IPS DF 6.9 (cell line): ENCODE measurements around the gene SGCG.

Experiments used
- DNase-seq: peaks from one replicate; pipeline ENCODE4 v3.0.0-alpha.2; 2013; ENCODE audit warnings: low read depth, low spot score
- H3K27ac ChIP-seq: one replicate; pipeline ENCODE4 v1.5.1; 2013; ENCODE audit warnings: low read length, control low read depth
- H3K27me3 ChIP-seq: 2 replicates; pipeline ENCODE4 v1.6.1; 2013; ENCODE audit warnings: mild to moderate bottlenecking, low read length; ENCODE audit not compliant: control insufficient read depth, insufficient read depth
- H3K36me3 ChIP-seq: 2 replicates; pipeline ENCODE4 v1.6.1; 2013; ENCODE audit warnings: low read length; ENCODE audit not compliant: control insufficient read depth, insufficient read depth
- H3K4me1 ChIP-seq: 2 replicates; pipeline ENCODE4 v1.6.1; 2013; ENCODE audit warnings: low read length; ENCODE audit not compliant: control insufficient read depth, insufficient read depth
- H3K4me3 ChIP-seq: 2 replicates; pipeline ENCODE4 v1.5.1; 2013; ENCODE audit warnings: mild to moderate bottlenecking, low read length
- H3K9me3 ChIP-seq: 2 replicates; pipeline ENCODE4 v1.6.1; 2013; ENCODE audit warnings: low read length, inconsistent platforms; ENCODE audit not compliant: control insufficient read depth, insufficient read depth
- WGBS: extraction: QIAGEN DNeasy Blood & Tissue Kit; methylation state at CpG from one replicate; pipeline ENCODE4 v1.1.7; 2013; ENCODE audit warnings: mixed read lengths, missing lambda C conversion rate; ENCODE audit not compliant: insufficient read length, insufficient coverage; 5-methylcytosine and 5-hydroxymethylcytosine counted together

SGCG gene

DNA sequence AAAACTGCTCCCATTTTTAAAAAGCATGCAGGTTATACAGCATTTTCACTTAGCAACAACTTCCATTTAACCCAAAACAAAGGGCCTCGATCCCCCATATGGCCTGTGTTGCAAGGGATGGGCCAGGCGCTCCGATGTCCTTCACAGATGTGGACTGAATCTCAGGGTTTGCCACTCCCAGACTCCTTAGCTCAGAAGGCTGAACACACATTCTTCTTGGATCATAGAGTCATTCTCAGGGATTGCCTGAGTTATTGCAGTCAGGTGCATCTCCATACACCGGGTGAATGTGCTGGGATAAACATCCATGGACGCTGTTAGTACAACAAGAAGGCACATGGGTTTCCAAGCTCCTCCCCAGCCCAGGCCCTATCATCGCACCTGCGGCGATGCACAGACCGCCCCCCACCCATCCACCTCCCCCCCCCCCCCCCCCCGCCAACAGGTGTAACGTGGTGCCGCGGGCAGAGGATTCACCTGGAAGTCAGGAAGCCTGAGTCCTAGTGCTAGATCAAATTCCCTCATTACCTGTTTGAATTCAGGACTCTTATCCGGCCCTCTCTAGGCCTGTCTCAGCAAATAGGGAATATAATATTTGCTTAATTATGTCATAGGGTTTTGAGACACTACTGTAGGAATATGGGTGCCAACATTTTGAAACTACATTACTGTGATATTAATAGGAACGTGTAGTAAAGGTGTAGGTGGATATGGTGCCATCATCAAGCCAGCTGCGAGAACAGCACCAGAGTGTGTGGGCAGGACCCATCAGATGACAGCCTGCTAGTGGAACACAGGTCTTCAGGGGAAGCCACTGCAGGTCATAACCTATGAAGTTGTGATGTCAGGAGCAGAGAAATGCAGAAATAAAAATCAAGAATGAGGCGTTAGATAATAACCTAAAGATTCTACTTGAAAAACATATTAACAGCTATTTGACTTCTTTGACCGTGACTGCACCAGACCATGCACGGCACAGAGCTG lies 141.9 kb downstream of the SGCG start:
- H3K27me3 ChIP-seq = no peaks in the 10 kb centered on the region
- H3K9me3 ChIP-seq = no peaks in the 10 kb centered on the region
- no peak for DNase-seq
- no CpG with 5 or more reads among the region's 19 CpGs for WGBS
- H3K36me3 ChIP-seq = no peaks in the 10 kb centered on the region
- no peak overlapping the region for H3K4me3 ChIP-seq
- peaks cover 1% of the 10 kb centered on the region; the same call in 1 of the 2 replicates for H3K4me1 ChIP-seq
- H3K27ac ChIP-seq = no peak overlapping the region

DNA sequence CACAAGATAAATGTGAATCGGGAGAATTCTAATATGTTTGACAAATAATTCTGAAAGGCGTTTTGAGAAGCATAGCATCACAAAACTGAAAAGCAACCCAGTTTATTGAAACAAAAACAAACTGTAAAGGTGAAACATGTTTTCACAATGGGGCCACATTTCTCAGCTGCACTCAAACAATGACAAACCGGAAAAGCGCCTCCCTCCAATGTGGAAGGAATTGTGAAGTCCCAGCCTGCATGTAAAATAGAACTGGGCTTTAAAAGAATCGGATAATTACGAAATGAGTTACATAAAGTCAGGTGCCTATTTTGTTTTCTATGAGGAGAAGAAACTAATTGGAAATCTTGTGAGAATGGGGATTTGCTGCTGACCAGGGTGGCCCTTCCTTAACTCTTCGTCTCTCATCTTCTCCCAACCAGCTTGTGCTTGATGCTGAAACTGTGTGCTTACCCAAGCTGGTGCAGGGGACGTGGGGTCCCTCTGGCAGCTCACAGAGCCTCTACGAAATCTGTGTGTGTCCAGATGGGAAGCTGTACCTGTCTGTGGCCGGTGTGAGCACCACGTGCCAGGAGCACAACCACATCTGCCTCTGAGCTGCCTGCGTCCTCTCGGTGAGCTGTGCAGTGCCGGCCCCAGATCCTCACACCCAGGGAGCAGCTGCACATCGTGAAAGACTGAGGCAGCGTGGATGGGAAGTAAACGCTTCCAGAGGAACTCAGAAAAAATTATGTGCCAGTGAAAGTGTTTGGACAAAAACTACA lies 143.3 kb downstream of the SGCG start:
- DNase-seq = no peak
- no peaks in the 10 kb centered on the region for H3K36me3 ChIP-seq
- no peaks in the 10 kb centered on the region for H3K27me3 ChIP-seq
- no CpG with 5 or more reads among the region's 17 CpGs for WGBS
- no peak overlapping the region for H3K27ac ChIP-seq
- no peaks in the 10 kb centered on the region for H3K9me3 ChIP-seq
- H3K4me3 ChIP-seq = no peak overlapping the region
- peaks cover 1% of the 10 kb centered on the region; the same call in 1 of the 2 replicates for H3K4me1 ChIP-seq

DNA sequence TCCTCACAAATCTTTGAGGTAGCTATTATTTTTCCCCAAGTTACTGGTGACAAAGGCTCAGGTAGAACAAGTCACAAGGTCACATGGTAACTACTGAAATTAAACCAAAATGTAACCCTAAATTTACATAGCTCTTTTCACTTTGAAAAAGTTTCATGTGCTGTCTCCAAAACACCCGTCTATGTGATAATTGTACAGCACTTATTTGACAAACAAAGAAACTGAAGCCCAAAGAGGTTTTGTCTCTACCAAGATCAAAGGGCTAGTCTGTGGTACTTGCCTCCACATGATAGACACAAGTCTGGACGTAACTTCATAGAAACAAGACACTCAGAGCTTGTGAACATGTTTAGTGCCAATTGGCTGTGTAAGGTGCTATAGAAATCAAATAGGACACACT lies 144.4 kb downstream of the SGCG start:
- Histone ChIP-seq H3K27me3 (no peaks in the 10 kb centered on the region), H3K9me3 (no peaks in the 10 kb centered on the region), H3K4me1 (peaks cover 1% of the 10 kb centered on the region; the same call in 1 of the 2 replicates), H3K27ac (no peak overlapping the region), H3K4me3 (no peak overlapping the region), H3K36me3 (no peaks in the 10 kb centered on the region)
- DNase-seq = no peak
- no CpG with 5 or more reads among the region's 2 CpGs for WGBS

DNA sequence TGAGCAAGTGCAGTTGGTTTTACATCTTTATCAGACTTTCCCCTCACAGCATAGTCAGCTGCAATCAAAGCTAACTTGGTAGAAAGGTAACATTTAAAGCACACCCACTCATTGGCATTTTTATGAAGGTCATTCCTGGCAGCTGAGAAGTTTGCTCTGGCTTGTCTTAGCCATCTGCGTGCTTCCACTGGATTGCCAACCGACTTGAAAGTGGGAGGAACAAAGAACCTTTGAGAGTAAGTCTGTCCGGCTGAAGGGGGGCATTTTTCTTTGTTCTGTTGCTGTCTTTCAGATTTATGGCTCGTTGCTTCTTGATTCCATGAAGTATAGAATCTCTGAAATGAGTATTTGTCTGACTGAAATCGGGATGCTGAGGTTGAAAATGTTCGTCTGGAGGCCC lies 149.6 kb downstream of the SGCG start:
- Histone ChIP-seq H3K36me3 (no peaks in the 10 kb centered on the region), H3K4me1 (no peaks in the 10 kb centered on the region), H3K4me3 (no peak overlapping the region), H3K27me3 (no peaks in the 10 kb centered on the region), H3K27ac (no peak overlapping the region), H3K9me3 (no peaks in the 10 kb centered on the region)
- DNase-seq = no peak
- no CpG with 5 or more reads among the region's 6 CpGs for WGBS

DNA sequence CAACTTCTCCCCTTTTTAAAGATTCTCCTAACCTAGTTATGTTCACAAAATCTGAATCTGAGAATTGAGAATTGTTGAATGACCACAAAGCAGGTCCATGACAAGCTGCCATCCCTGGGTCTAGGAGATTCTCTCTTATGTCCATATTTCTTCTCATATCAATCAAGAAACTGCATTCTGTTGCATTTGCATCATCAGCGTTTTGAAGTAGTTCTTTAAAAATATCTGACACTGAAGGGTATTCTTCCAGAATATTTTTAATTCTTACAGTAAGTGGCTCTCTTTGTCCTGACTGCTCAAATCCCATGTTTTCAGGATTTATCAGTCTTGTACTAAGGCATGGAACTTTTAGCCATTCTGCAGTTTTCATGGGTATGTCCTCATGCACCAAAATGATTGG lies 158.4 kb downstream of the SGCG start:
- Histone ChIP-seq H3K27me3 (no peaks in the 10 kb centered on the region), H3K9me3 (no peaks in the 10 kb centered on the region; the same call in 1 of the 2 replicates), H3K4me3 (no peak overlapping the region), H3K4me1 (no peaks in the 10 kb centered on the region), H3K27ac (no peak overlapping the region), H3K36me3 (peaks cover 3% of the 10 kb centered on the region; the same call in 1 of the 2 replicates)
- WGBS = no CpG with 5 or more reads among the region's 1 CpG
- DNase-seq = no peak

DNA sequence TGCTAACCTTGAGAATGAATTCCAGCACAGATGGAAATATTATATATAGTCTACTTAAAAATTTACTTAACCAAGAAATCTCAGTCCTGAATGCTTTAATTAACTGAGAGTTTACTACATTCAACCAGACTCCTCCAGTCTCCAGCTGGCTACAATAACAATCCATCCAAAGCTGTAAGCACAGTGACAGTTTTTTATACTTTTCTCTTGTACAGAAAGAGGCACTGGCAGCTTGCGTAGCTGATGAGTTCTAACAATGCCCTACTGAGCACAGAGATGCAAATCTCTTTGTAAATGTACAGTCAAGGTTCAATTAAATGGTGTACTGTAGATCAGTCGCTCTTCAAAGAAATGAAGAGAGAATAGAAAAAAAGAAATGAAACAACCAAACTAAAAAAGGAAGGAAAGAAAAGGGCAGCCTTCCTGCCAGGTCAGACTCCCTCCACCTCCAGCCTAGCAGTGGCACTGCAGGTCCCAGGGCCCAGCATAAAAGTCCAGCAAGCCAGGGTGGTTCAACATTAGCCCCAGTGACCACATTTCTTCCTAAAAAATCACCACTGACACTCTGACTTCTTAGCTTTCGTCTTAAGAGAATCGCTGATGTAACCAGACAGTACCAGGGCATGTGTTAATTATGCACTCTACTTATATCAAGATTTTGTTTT lies 164.3 kb downstream of the SGCG start:
- no peaks in the 10 kb centered on the region for H3K4me1 ChIP-seq
- no CpG with 5 or more reads among the region's 4 CpGs for WGBS
- no peak overlapping the region for H3K27ac ChIP-seq
- no peak for DNase-seq
- no peaks in the 10 kb centered on the region for H3K27me3 ChIP-seq
- no peak overlapping the region for H3K4me3 ChIP-seq
- peaks cover 3% of the 10 kb centered on the region; the same call in 1 of the 2 replicates for H3K36me3 ChIP-seq
- no peaks in the 10 kb centered on the region for H3K9me3 ChIP-seq

DNA sequence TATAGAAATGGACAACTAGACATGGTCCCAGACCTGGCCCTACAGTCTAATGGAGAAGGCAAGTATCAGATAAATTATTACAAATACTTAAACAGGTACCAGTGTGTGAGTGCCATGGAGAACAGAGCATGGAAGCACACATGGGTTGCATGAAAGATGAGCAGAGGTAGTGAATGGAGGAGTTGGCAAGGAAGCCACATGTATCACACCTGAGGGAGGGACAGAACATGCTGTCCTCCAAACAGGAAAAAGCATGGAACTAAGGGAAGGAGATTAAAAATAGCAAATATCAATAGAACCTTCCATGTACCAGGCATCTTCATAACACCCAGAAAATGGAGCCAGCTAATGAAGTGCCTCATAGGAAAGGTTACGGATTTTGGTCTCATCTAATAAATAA lies 166.8 kb downstream of the SGCG start:
- Histone ChIP-seq H3K4me3 (no peak overlapping the region), H3K9me3 (no peaks in the 10 kb centered on the region), H3K27me3 (no peaks in the 10 kb centered on the region), H3K36me3 (0 out of 2 replicates have a peak, but pooled peaks cover 2% of the 10 kb centered on the region), H3K27ac (no peak overlapping the region), H3K4me1 (no peaks in the 10 kb centered on the region)
- no CpG with 5 or more reads among the region's 1 CpG for WGBS
- no peak for DNase-seq

DNA sequence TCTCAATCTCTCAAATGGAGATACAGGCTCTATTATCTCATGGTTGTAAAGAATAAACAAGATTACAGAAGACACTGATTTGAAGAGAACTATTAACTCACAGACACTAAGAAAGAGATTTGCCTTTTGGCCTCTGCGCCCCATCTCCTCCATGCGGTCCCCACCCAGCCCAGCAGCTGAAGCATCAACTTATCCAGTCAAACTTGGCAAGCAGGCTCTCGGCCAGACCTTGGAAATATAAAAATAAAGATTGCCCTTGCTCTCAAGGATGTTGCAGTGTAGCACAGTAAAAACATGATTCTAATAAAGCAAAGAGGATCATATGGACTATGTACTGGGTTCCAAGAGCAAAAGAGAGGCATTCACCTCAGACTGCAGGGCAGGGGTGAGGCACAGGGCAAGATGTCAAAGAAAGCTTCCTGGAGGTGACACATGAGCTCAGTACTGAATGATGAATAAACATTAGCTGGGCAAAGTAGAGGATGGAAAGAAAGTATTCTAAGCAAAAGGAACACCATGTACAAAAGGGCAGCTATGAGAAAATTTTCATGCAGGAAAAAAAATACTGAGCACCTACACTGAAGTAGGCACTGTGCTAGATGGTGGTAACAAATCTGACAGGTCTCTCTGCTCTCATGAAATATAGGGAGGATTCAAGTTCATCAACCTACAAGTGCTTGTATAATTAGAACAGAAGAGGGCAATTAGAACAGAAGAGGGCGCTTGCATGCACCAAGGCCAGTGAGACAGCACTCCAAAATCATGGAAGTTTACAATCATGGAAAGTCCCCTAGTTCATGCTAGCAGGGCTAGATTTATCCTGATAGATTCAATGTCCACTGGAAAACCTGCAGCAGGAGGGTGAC lies 167.7 kb downstream of the SGCG start:
- Histone ChIP-seq H3K27me3 (no peaks in the 10 kb centered on the region), H3K4me3 (no peak overlapping the region), H3K4me1 (no peaks in the 10 kb centered on the region), H3K36me3 (0 out of 2 replicates have a peak, but pooled peaks cover 2% of the 10 kb centered on the region), H3K27ac (no peak overlapping the region), H3K9me3 (no peaks in the 10 kb centered on the region)
- DNase-seq = no peak
- no CpG with 5 or more reads among the region's 4 CpGs for WGBS

DNA sequence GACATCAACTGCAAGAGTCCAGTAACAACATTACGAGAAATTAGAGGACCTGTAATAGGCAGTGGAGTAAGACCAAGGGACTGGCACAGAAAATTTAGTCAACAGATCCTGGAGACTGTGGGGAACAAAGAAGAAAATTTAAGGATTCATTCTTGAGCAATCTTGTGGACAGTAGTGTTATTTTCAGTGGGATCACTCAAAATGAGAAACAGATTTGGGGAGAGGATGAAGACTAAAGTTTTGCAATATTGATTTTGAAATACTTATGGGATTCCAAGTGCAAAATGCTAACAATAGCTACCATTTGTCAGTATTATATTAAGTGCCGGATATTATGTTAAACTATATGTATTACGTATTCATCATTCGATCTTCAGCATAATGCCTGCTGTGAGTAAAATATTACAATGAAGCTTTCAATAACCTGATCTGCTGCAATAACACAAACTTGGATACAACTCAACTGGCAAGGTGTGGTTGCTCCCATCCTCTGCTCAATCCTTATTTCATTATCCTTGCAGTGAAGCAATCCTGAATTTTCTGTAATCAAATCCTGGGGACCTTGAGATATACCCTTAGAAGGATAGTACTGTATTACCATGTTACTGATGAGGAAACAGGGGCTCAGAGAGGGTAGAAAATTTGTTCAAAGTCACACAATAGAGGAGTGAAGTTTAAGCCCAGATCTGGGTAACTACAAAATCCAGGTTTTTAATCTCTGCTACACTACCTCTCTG lies 168.6 kb downstream of the SGCG start:
- Histone ChIP-seq H3K9me3 (no peaks in the 10 kb centered on the region), H3K27me3 (no peaks in the 10 kb centered on the region), H3K36me3 (0 out of 2 replicates have a peak, but pooled peaks cover 2% of the 10 kb centered on the region), H3K4me1 (no peaks in the 10 kb centered on the region), H3K27ac (no peak overlapping the region), H3K4me3 (no peak overlapping the region)
- no CpG with 5 or more reads among the region's 4 CpGs for WGBS
- DNase-seq = no peak
